ENCODE results near the gene FMO3.

DNA sequence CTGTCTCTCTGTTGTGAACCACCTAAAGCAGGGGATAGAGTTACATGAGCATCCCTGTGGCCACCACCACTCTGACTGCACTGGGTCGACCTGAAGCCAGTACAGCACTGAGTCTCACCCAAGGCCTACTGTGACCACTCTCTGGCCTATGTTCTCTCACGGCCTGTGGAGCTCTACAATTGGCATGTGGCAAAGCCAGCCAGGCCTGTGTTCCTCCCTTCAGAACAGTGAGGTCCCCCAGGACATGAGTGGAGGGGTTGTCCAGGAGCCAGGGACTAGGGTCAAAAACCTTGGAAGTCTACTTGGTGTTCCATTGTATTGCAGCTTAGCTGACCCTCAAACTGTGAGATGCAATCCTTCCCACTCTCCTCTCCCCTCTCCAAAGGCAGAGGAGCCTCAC, 42.7 kb upstream of the FMO3 start:
- TF ChIP-seq, protein P1, sequence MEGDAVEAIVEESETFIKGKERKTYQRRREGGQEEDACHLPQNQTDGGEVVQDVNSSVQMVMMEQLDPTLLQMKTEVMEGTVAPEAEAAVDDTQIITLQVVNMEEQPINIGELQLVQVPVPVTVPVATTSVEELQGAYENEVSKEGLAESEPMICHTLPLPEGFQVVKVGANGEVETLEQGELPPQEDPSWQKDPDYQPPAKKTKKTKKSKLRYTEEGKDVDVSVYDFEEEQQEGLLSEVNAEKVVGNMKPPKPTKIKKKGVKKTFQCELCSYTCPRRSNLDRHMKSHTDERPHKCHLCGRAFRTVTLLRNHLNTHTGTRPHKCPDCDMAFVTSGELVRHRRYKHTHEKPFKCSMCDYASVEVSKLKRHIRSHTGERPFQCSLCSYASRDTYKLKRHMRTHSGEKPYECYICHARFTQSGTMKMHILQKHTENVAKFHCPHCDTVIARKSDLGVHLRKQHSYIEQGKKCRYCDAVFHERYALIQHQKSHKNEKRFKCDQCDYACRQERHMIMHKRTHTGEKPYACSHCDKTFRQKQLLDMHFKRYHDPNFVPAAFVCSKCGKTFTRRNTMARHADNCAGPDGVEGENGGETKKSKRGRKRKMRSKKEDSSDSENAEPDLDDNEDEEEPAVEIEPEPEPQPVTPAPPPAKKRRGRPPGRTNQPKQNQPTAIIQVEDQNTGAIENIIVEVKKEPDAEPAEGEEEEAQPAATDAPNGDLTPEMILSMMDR (tag by site-specific recombination; IDR thresholded peaks at IDR 0.05): no peak
- TF ChIP-seq, protein P2, sequence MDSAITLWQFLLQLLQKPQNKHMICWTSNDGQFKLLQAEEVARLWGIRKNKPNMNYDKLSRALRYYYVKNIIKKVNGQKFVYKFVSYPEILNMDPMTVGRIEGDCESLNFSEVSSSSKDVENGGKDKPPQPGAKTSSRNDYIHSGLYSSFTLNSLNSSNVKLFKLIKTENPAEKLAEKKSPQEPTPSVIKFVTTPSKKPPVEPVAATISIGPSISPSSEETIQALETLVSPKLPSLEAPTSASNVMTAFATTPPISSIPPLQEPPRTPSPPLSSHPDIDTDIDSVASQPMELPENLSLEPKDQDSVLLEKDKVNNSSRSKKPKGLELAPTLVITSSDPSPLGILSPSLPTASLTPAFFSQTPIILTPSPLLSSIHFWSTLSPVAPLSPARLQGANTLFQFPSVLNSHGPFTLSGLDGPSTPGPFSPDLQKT (IDR thresholded peaks at IDR 0.05; ENCODE audit: borderline replicate concordance, low read depth, low read length): no peak
- TF ChIP-seq, protein P3, sequence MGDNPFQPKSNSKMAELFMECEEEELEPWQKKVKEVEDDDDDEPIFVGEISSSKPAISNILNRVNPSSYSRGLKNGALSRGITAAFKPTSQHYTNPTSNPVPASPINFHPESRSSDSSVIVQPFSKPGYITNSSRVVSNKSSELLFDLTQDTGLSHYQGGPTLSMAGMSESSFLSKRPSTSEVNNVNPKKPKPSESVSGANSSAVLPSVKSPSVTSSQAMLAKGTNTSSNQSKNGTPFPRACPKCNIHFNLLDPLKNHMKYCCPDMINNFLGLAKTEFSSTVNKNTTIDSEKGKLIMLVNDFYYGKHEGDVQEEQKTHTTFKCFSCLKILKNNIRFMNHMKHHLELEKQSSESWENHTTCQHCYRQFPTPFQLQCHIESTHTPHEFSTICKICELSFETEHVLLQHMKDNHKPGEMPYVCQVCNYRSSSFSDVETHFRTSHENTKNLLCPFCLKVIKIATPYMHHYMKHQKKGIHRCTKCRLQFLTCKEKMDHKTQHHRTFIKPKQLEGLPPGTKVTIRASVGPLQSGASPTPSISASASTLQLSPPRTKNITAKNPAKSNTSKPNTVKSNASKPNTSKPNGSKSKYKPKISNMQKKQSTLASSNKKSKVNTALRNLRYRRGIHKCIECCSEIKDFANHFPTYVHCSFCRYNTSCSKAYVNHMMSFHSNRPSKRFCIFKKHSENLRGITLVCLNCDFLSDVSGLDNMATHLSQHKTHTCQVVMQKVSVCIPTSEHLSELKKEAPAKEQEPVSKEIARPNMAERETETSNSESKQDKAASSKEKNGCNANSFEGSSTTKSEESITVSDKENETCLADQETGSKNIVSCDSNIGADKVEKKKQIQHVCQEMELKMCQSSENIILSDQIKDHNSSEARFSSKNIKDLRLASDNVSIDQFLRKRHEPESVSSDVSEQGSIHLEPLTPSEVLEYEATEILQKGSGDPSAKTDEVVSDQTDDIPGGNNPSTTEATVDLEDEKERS (tag by site-specific recombination; IDR thresholded peaks at IDR 0.05): no peak
- TF ChIP-seq ZNF24 (tag by site-specific recombination; IDR thresholded peaks at IDR 0.05) (no peak), ZFP37 (tag by site-specific recombination; IDR thresholded peaks at IDR 0.05) (no peak), ZNF350 (tag by site-specific recombination; IDR thresholded peaks at IDR 0.05) (no peak), ZNF76 (tag by site-specific recombination; IDR thresholded peaks at IDR 0.05; ENCODE audit: borderline replicate concordance, low read depth) (no peak), KLF8 (tag by site-specific recombination; IDR thresholded peaks at IDR 0.05) (no peak)
- TF ChIP-seq, protein P4, sequence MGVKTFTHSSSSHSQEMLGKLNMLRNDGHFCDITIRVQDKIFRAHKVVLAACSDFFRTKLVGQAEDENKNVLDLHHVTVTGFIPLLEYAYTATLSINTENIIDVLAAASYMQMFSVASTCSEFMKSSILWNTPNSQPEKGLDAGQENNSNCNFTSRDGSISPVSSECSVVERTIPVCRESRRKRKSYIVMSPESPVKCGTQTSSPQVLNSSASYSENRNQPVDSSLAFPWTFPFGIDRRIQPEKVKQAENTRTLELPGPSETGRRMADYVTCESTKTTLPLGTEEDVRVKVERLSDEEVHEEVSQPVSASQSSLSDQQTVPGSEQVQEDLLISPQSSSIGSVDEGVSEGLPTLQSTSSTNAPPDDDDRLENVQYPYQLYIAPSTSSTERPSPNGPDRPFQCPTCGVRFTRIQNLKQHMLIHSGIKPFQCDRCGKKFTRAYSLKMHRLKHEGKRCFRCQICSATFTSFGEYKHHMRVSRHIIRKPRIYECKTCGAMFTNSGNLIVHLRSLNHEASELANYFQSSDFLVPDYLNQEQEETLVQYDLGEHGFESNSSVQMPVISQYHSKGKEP (tag by site-specific recombination; IDR thresholded peaks at IDR 0.05): no peak
- TF ChIP-seq, protein P5, sequence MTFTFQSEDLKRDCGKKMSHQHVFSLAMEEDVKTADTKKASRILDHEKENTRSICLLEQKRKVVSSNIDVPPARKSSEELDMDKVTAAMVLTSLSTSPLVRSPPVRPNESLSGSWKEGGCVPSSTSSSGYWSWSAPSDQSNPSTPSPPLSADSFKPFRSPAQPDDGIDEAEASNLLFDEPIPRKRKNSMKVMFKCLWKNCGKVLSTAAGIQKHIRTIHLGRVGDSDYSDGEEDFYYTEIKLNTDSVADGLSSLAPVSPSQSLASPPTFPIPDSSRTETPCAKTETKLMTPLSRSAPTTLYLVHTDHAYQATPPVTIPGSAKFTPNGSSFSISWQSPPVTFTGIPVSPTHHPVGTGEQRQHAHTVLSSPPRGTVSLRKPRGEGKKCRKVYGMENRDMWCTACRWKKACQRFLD (tag by site-specific recombination; IDR thresholded peaks at IDR 0.05): no peak
- TF ChIP-seq, protein P6, sequence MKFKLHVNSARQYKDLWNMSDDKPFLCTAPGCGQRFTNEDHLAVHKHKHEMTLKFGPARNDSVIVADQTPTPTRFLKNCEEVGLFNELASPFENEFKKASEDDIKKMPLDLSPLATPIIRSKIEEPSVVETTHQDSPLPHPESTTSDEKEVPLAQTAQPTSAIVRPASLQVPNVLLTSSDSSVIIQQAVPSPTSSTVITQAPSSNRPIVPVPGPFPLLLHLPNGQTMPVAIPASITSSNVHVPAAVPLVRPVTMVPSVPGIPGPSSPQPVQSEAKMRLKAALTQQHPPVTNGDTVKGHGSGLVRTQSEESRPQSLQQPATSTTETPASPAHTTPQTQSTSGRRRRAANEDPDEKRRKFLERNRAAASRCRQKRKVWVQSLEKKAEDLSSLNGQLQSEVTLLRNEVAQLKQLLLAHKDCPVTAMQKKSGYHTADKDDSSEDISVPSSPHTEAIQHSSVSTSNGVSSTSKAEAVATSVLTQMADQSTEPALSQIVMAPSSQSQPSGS (tag by site-specific recombination; IDR thresholded peaks at IDR 0.05; ENCODE audit: low read depth): no peak
- TF ChIP-seq, protein P7, sequence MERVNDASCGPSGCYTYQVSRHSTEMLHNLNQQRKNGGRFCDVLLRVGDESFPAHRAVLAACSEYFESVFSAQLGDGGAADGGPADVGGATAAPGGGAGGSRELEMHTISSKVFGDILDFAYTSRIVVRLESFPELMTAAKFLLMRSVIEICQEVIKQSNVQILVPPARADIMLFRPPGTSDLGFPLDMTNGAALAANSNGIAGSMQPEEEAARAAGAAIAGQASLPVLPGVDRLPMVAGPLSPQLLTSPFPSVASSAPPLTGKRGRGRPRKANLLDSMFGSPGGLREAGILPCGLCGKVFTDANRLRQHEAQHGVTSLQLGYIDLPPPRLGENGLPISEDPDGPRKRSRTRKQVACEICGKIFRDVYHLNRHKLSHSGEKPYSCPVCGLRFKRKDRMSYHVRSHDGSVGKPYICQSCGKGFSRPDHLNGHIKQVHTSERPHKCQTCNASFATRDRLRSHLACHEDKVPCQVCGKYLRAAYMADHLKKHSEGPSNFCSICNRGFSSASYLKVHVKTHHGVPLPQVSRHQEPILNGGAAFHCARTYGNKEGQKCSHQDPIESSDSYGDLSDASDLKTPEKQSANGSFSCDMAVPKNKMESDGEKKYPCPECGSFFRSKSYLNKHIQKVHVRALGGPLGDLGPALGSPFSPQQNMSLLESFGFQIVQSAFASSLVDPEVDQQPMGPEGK (tag by site-specific recombination; IDR thresholded peaks at IDR 0.05): no peak
